ENCODE measurements around the gene SUPT5H. TPM values are rescaled to one million over a fixed set of nuclear protein-coding genes. Genes with fewer than 3 reads are reported as not detected.
A peak's percentile ranks its signal among the peaks of the same experiment; 100 is the strongest.

Gene SUPT5H
- total RNA-seq, 1 donor from 2014 or later, result 142 TPM

DNA sequence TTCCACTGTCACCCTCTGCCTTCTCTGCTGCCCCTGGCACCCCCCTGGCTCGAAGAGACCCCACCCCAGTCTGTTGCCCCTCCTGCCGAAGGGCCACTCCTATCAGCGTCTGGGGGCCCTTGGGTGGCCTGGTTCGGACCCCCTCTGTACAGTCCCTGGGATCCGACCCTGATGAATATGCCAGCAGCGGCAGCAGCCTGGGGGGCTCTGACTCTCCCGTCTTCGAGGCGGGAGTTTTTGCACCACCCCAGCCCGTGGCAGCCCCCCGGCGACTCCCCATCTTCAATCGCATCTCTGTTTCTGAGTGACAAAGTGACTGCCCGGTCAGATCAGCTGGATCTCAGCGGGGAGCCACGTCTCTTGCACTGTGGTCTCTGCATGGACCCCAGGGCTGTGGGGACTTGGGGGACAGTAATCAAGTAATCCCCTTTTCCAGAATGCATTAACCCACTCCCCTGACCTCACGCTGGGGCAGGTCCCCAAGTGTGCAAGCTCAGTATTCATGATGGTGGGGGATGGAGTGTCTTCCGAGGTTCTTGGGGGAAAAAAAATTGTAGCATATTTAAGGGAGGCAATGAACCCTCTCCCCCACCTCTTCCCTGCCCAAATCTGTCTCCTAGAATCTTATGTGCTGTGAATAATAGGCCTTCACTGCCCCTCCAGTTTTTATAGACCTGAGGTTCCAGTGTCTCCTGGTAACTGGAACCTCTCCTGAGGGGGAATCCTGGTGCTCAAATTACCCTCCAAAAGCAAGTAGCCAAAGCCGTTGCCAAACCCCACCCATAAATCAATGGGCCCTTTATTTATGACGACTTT lies 36.8 kb upstream of the SUPT5H start:
- peak in 1 of 2 donors; percentile 69 for DNase-seq (ENCODE audit: low spot score in 2 of 2)
- Histone ChIP-seq H3K4me1 (peaks cover 4 to 24% of the 10 kb centered on the region in 2 donors), H3K27me3 (no peaks in the 10 kb centered on the region), H3K36me3 (peaks cover 18 to 28% of the 10 kb centered on the region in 2 donors), H3K27ac (peak overlapping the region; percentile 100), H3K9me3 (no peaks in the 10 kb centered on the region), H3K4me3 (peak overlapping the region; percentile 97 to 98)
- intact Hi-C loops (cut with DNase I), result loop anchor here (10.0 kb wide), 2 partner anchors 754 to 1306 kb away; partner anchors contain the start of genes COQ8B and ITPKC
- no peak for TF ChIP-seq CTCF (IDR thresholded peaks at IDR 0.05)

GRCh38 chr19:39409208-39410016 lies 36.0 kb upstream of the SUPT5H start:
- H3K4me1 ChIP-seq, result peaks cover 1 to 21% of the 10 kb centered on the region in 2 donors
- peak in 1 of 3 experiments; percentile 12 for TF ChIP-seq CTCF (IDR thresholded peaks at IDR 0.05)
- H3K36me3 ChIP-seq, result peaks cover 18 to 28% of the 10 kb centered on the region in 2 donors
- H3K27ac ChIP-seq, result peak overlapping the region; percentile 100
- DNase-seq (ENCODE audit: low spot score in 2 of 2), result peak; percentile 71 to 94
- H3K9me3 ChIP-seq, result no peaks in the 10 kb centered on the region
- H3K27me3 ChIP-seq, result no peaks in the 10 kb centered on the region
- intact Hi-C loops (cut with DNase I), result loop anchor here (5.0 to 10.0 kb wide), 3 partner anchors 755 to 1305 kb away; partner anchors contain the start of genes COQ8B and ITPKC
- peak overlapping the region; percentile 97 to 98 for H3K4me3 ChIP-seq

DNA sequence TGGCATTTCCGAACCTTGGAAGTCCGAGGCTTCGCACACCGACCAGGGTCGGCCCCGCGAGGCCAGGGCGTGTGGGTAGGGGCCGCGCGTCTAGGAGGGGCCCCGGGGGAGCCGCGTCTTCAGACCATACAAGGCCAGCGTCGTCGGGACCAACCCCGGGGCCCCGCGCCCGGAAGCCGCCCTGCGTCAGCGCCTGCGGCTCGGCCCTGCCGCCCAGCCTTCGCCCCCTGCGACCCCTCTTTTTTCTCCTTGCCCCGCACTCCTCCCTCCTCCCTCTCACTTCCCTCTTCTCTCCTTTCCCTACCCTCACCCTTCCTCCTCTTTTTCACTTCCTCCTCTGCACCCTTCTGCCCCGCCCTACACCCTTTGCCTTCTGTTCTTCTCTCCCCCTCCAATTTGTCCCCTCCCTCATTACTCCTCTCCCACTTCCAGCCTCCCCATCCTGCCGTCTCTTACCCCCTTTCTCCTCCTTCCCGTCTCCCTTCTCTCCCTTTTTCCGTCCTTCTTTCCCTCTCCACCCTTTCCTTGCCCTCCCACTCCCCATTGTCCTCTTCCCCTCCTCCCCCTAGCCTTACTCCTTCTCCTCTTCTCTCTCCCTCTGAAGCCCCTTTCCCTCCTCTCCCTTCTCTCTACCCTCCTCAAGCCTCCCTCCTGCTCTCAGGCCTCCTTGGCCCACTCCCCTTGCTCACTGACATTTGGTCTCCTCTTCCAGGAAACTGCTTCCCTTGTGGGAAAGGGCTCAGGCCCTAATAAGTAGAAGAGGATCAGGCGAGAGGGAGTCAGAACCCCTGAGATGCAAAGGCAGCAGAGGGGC lies 35.2 kb upstream of the SUPT5H start:
- TF ChIP-seq CTCF (IDR thresholded peaks at IDR 0.05), result no peak
- H3K36me3 ChIP-seq, result peaks cover 18 to 28% of the 10 kb centered on the region in 2 donors
- peaks cover 5 to 22% of the 10 kb centered on the region in 2 donors for H3K4me1 ChIP-seq
- no peaks in the 10 kb centered on the region for H3K9me3 ChIP-seq
- DNase-seq (ENCODE audit: low spot score in 2 of 2), result peak; percentile 53 to 90
- H3K27me3 ChIP-seq, result no peaks in the 10 kb centered on the region
- H3K27ac ChIP-seq, result peak overlapping the region; percentile 100
- peak overlapping the region; percentile 97 to 98 for H3K4me3 ChIP-seq
- intact Hi-C loops (cut with DNase I), result loop anchor here (5.0 kb wide), 1 partner anchor 1158 kb away; no protein-coding TSS in a partner anchor

GRCh38 chr19:39410831-39411080 lies 34.6 kb upstream of the SUPT5H start:
- H3K4me3 ChIP-seq, result peak overlapping the region; percentile 97 to 98
- H3K27ac ChIP-seq, result peak overlapping the region; percentile 100
- peaks cover 18 to 28% of the 10 kb centered on the region in 2 donors for H3K36me3 ChIP-seq
- H3K27me3 ChIP-seq, result no peaks in the 10 kb centered on the region
- no peak for TF ChIP-seq CTCF (IDR thresholded peaks at IDR 0.05)
- peaks cover 9 to 22% of the 10 kb centered on the region in 2 donors for H3K4me1 ChIP-seq
- no peaks in the 10 kb centered on the region for H3K9me3 ChIP-seq
- no peak for DNase-seq (ENCODE audit: low spot score in 2 of 2)
- intact Hi-C loops (cut with DNase I), result loop anchor here (5.0 kb wide), 1 partner anchor 1158 kb away; no protein-coding TSS in a partner anchor
